Cardiac muscle cell (in vitro differentiated cells and primary cell): Measurements from ENCODE around the gene SH3RF1. TPM values are rescaled to one million over a fixed set of nuclear protein-coding genes. Genes with fewer than 3 reads are reported as not detected.

Experiments
- DNase-seq, 2 donors: peaks; one replicate each; pipeline versions ENCODE4 v3.0.0 to v3.0.0-alpha.2; 2010 to 2017; ENCODE audit warnings: low read depth in 1 of 2, low spot score in 1 of 2
- H3K27ac ChIP-seq: fragments of 200-600 bp; sonication (generic); 2 replicates; pipeline ENCODE4 v1.5.1; 2016
- H3K27me3 ChIP-seq: fragments of 200-600 bp; sonication (generic); 2 replicates; pipeline ENCODE4 v1.6.0; 2016; ENCODE audit warnings: control low read depth
- H3K36me3 ChIP-seq: fragments of 200-600 bp; sonication (generic); 2 replicates; pipeline ENCODE4 v1.5.1; 2016; ENCODE audit warnings: control low read depth
- H3K4me1 ChIP-seq: fragments of 200-600 bp; sonication (generic); 2 replicates; pipeline ENCODE4 v1.8.1; 2017; ENCODE audit warnings: low read depth, mild to moderate bottlenecking, mixed run types
- H3K4me3 ChIP-seq: fragments of 200-600 bp; sonication (generic); 2 replicates; pipeline ENCODE4 v1.5.1; 2016; ENCODE audit warnings: mild to moderate bottlenecking
- H3K9me3 ChIP-seq: fragments of 200-600 bp; sonication (generic); 2 replicates; pipeline ENCODE4 v1.5.1; 2017; ENCODE audit warnings: low read depth, mild to moderate bottlenecking, control low read depth
- CTCF ChIP-seq: IDR thresholded peaks from 2 replicates; pipeline ENCODE4 v1.5.1; 2012; ENCODE audit warnings: low read depth, mild to moderate bottlenecking, low read length
- polyA plus RNA-seq: library from polyadenylated mRNA; unstranded; fragments of >200 nt; fragmentation: Nextera tagmentation; extraction: Ambion mirVana; gene quantifications from 2 replicates; pipeline ENCODE4 v1.2.1, GENCODE V29; 2016
- total RNA-seq: library from RNA; depleted of rRNA; stranded (reverse); fragments of >200 nt; gene quantifications from 2 replicates; pipeline ENCODE4 v1.2.3, GENCODE V29; 2016

SH3RF1 gene
- 4.3 and 4.8 TPM in 2 replicates for total RNA-seq
- 3.4 and 4.4 TPM in 2 replicates for polyA plus RNA-seq

GRCh38 chr4:169270810-169271691 is at the start of gene SH3RF1:
SH3RF1 (minus strand) TSS chr4:169270956; CDS start chr4:169269212, 1,744 bp downstream.
- Histone ChIP-seq H3K27me3 (peaks cover 10% of the 10 kb centered on the region), H3K4me1 (peaks cover 6% of the 10 kb centered on the region), H3K27ac (peak within 1 kb of the TSS; percentile 15), H3K9me3 (no peaks in the 10 kb centered on the region), H3K4me3 (peak within 1 kb of the TSS; percentile 85), H3K36me3 (no peaks in the 10 kb centered on the region)
- peak; percentile 22 for TF ChIP-seq CTCF
- DNase-seq: peak; percentile 87 to 94

GRCh38 chr4:169315530-169316343 is 45.0 kb upstream of the SH3RF1 start:
- peak; percentile 40 to 66 for DNase-seq
- no peak overlapping the region for H3K4me3 ChIP-seq
- H3K36me3 ChIP-seq: no peaks in the 10 kb centered on the region
- no peaks in the 10 kb centered on the region for H3K27me3 ChIP-seq
- H3K27ac ChIP-seq: peak overlapping the region; percentile 31
- no peaks in the 10 kb centered on the region for H3K9me3 ChIP-seq
- no peak for TF ChIP-seq CTCF
- peaks cover 24% of the 10 kb centered on the region for H3K4me1 ChIP-seq

GRCh38 chr4:169314906-169315305 is 44.1 kb upstream of the SH3RF1 start:
- Histone ChIP-seq H3K36me3 (no peaks in the 10 kb centered on the region), H3K27ac (no peak overlapping the region), H3K4me3 (no peak overlapping the region), H3K4me1 (peaks cover 24% of the 10 kb centered on the region), H3K9me3 (no peaks in the 10 kb centered on the region), H3K27me3 (no peaks in the 10 kb centered on the region)
- DNase-seq: peak; percentile 58 to 69
- no peak for TF ChIP-seq CTCF

GRCh38 chr4:169313732-169314131 is 43.0 kb upstream of the SH3RF1 start:
- Histone ChIP-seq H3K9me3 (no peaks in the 10 kb centered on the region), H3K27me3 (no peaks in the 10 kb centered on the region), H3K27ac (no peak overlapping the region), H3K4me1 (peaks cover 24% of the 10 kb centered on the region), H3K36me3 (no peaks in the 10 kb centered on the region), H3K4me3 (no peak overlapping the region)
- no peak for DNase-seq
- TF ChIP-seq CTCF: no peak

GRCh38 chr4:169312690-169313422 is 42.1 kb upstream of the SH3RF1 start:
- H3K4me3 ChIP-seq: no peak overlapping the region
- peaks cover 24% of the 10 kb centered on the region for H3K4me1 ChIP-seq
- TF ChIP-seq CTCF: no peak
- no peaks in the 10 kb centered on the region for H3K9me3 ChIP-seq
- no peak for DNase-seq
- H3K36me3 ChIP-seq: no peaks in the 10 kb centered on the region
- no peak overlapping the region for H3K27ac ChIP-seq
- H3K27me3 ChIP-seq: no peaks in the 10 kb centered on the region
